Right lobe of liver (tissue), 4 donors: Measurements from ENCODE around the gene VTN.

Experiments used
- CTCF ChIP-seq, 4 donors: fragments of 200-600 bp in 3 of 4; fragments of 450-650 bp in 1 of 4; IDR thresholded peaks; one replicate each; pipeline versions ENCODE4 v1.5.1 to v1.8.0; 2016 to 2022; ENCODE audit warnings: antibody characterized with exemption in 4 of 4, mild to moderate bottlenecking in 2 of 4
- POLR2A ChIP-seq: fragments of 450-650 bp; IDR thresholded peaks from one replicate; pipeline ENCODE4 v1.6.1; 2017; ENCODE audit warnings: antibody characterized with exemption, mild to moderate bottlenecking
- donor health status: DM: no; HTN: no; CAD: no.
- donor health status: DM: no; HTN: no; CAD: no.
- donor health status: DM: no; HTN: yes; CAD: no.

DNA sequence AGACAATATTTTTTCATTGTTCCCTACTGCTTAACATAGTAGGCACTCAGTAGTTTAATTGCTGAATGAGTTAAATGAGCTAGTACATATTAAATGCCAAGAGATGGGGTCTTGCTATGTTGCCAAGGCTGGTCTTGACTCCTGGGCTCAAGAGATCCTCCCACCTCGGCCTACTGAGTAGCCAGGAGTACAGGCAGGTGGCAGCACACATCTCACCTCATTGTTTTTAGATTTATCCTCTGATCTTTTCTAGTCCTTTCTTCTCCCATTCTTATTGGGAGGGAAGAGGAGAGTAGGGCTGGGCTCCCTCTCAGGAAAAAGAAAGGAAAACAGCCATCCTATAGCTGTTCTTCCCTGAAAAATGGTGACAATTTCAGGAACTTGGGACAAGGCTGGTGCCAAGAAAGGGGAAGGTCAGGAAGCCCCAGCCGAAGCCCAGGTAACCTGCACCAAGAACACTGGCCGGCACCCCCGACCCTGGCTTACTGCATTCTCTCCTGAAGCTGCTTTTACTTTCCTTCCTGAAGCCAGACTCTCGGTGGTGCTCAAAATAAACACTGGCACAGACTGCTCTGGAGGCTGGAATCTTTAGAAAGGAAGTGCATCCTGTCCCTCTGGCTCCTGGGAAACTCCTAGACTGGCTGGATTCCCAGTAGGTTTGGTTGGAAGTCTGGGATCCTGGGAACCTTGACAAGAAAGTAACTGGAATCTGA is 31.9 kb downstream of the VTN start:
- TF ChIP-seq CTCF (IDR thresholded peaks at IDR 0.05) = peak in 1 of 4 donors; percentile 6
- TF ChIP-seq POLR2A = peak; percentile 23
